IPS DF 19.7 (cell line): ENCODE measurements around the gene GLS.
A peak's percentile ranks its signal among the peaks of the same experiment; 100 is the strongest.
"Not testable (repeated sequence)": the region's sequence is repeated elsewhere in the genome, so short reads cannot be mapped to it uniquely, and the experiment has no call there.

Experiments
- DNase-seq: peaks from one replicate; pipeline ENCODE4 v3.0.0-alpha.2; 2013; ENCODE audit warnings: low read depth, low spot score

Gene GLS

DNA sequence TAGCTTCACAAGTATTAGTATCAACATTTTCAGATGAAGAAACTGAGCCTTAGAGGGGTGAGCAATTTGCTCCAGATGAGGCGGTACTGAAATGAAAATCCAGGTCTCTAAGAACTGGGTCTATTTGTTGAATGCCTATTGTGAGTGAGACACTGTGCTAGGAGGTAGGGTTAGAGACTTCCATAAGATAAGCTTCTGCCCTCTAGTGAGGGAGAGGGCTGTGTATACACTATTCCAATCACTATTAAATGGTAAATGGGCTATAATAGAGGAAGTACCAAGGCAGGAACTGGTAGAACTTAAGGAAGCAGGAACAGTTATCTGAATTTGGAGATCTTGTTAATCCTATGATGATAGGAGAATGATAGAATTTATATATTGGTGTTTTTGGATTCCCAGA is 23.6 kb upstream of the GLS start:
- no peak for DNase-seq

DNA sequence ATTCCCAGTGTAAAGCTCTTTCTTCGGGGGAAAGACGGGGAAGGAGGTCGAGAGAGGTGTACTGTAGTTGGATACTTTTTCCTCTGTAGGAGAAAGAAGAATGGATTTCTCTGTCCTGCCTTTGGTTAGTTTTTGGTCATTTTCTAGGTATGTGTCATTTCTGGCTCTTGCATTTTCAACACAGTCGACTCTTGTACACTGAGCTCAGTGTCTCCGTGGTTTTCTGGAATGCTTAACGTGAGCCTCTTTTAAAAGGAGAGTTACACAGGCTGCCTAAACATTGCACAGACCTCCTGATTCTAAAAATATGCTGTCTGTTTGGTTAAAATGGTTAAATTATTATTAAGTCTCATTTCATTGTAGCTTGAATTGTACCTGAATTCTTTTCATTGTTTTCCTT is 21.8 kb upstream of the GLS start:
- DNase-seq, result no peak

DNA sequence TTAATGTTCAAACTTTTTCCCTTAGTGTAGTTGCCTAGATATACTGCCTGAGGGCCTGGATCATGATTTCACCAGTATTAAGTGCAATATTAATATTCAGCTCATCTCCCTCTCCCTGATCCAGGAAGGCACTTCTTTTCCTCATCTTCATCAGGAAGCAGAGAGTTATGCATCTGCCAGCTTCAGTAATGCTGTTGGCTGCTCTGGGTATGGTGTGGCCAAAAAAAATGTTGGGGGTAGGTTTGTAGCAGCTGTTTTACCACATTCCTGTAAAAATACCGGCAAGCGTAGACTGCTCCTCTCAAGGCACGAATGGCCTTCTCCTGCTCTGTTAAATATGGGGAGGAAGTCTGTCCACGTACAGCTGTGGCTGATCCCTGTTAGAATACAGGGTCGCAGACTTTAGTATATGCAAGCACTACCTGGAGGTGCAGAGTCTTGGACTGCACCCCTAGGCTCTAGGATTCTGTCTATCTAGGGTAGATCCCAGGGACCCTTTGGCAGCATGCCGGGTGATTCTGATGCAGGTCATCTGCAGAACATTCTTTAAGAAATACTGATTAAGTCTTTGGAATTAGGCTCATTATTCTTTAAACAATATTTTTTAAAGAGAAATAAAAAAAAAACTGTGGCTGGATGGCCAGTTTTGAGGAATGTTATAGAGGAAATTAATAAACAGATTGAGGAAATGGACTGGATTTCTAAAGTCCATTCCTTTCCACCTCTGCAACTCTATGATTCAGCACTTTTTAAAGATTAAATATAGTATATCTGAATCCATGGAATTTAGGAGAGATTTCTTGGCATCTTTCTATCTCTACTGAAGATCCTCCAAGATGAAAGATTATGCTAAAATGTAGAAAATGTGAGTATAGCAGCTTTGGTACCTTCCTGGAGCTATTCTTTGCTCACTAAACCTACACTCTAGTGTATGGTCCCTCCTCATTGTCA is 21.0 kb upstream of the GLS start:
- no peak for DNase-seq

DNA sequence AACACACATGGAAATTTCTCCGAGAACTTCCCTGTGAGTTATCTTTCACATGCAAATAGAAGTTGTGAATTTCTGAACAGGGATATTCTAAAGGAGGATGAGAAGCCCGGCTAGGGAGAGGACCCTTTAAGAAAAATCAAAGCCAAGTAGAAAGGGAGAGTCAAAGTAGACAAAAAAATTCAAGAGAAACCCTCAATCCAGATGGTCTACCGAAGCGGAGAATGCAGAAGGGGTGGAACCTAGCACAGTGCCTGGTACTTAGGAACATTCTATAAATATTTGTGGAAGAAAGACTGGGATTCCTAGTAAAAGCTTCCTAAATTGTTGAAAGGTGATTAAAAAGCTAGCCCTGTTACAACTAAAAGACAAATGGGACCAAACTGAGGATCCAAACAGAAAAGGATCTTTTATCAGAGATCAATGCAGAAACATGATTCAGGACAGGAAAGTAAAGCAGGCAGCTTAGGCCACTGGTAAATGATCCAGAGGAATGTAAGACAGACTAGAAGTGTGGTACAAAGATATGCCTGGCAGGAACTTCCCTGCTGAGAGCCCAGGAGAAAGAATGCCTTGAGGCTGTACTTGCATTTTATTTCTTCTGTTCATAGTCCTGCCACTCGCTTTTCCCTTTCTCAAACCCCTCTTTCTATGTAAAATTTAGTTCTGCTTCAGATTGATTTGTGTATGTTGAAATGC is 19.5 kb upstream of the GLS start:
- peak; percentile 86 for DNase-seq

DNA sequence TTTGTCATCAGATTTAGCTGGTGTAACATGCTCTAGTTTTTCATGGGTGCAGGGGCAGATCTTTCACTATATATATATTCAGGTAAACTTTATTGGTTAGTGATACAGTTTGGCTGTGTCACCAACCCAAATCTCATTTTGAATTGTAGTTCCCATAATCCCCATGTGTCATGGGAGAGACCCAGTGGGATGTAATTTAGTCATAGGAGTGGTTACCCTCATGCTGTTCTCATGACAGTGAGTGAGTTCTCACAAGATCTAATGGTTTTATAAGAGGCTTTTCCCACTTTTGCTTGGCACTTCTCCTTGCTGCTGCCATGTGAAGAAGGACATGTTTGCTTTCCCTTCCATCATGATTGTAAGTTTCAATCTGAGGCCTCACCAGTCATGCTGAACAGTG is 18.5 kb upstream of the GLS start:
- DNase-seq, result not testable (repeated sequence)

DNA sequence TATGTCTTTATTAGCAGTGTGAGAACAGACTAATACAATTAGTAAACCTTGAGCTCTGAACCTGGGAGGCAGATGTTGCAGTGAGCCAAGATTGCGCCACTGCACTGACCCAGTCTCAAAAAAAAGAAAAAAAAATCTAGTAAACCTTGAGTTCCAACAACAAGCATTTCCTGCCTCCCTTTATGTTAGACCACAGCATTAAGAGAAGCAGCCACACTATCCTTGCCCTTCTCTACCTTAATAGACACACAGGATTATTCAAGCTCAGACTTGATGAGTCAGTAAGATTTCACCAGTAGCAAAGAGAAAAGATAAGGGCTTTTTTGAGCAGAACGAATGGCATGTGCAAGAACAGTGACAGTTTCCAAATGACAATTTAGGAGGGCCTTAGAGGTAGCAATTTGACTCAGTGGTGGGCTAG is 18.0 kb upstream of the GLS start:
- no peak for DNase-seq

DNA sequence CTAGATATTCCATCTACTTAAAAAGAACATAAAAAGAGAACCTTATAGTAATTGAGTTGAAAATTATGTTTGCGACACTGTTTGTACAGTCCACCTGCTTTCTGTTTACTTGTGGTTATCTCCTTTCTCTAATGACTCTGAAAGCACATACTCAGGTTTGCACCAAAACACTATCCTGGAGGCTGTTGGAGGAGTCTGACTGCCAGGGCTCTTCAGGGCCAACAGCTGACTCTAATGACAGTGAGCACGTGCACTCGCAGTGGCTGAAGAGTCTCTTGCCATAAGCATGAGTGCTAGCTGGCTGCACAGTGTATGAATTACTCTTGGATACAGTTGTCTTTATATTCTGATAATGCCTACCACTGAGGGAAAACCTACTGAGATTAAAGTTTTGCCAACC is 16.7 kb upstream of the GLS start:
- DNase-seq, result no peak

DNA sequence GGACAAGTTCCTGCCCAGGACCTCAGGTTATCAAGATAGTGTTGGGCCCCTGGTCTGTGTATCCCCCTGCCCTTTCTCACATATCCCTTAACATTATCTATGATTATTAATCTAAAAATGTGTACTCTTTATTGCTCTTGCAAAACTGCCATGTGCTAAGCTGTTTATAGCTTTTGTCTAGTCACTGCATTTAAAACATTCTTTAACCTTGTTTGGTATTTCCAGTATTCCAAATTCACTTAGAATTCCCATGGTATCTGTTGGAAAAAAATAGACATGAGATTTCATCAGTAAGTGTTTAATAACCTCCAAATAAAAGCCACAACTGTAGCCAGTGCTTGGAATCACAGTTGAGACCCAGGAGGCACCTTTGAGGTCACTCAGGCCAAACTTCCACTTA is 16.2 kb upstream of the GLS start:
- no peak for DNase-seq

DNA sequence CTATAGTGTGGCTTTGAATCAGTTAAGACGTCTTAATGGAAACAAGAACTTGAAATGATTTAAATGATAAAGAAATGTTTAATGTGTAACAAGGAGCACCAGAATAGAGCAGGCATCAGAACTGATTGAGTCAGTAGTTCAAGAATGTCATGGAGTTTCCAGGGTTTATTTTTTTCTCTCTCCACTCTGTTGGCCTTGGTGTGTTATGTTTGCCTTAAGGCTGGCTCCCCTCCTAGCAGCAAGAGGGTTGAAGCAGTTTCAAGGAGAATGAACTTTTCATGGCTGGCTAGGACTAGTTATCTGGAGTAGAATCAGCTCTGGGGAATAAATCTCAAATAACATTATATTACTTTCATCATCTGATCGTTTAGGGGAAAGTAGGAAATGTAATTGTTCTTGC is 13.4 kb upstream of the GLS start:
- DNase-seq, result no peak

DNA sequence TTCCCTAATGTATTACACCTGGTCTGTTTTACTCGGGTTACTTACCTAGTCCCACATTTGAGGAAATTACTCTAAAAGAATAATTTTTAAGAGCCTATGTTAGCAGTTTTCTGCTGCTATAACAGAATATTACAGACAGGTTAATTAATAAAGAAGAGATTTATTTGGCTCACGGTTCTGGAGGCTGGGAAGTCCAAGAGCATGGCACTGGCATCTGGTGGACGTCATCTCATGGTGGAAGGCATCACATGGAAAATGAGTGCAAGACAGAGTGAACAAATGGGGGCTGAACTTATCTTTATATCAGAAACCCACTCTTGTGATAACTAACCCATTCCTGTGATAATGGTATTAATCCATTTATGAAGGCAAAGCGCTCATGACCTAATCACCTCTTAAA is 12.8 kb upstream of the GLS start:
- DNase-seq, result no peak

DNA sequence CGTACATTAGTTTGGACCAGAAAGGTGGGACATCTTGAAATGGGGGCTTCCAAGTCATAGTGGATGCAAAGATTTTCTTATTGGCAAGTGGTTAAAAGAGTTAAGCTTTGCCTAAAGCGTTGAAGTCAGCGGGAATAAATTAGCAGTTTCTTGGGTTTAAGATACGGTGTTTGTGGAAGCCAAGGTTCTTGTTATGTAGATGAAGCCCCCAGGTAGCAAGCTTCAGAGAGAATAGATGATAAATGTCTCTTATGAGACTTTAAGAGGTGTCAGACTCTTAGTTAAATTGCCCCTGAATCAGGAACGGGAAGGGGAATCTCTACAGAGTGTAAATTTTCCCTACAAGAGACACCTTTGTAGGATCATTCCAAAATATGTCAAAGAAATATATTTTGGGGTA is 10.9 kb upstream of the GLS start:
- DNase-seq, result no peak

DNA sequence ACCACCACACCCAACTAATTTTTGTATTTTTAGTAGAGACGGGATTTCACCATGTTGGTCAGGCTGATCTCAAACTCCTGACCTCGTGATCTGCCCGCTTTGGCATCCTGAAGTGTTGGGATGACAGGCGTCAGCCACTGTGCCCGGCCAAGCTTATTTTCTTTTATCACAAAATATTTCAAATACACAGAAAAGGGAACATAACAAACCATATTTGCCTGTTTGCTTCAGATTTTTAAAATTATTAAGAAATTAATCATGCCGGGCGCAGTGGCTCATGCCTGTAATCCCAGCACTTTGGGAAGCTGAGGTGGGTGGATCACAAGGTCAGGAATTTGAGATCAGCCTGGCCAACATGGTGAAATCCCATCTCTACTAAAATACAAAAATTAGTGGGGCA is 7.2 kb upstream of the GLS start:
- not testable (repeated sequence) for DNase-seq

DNA sequence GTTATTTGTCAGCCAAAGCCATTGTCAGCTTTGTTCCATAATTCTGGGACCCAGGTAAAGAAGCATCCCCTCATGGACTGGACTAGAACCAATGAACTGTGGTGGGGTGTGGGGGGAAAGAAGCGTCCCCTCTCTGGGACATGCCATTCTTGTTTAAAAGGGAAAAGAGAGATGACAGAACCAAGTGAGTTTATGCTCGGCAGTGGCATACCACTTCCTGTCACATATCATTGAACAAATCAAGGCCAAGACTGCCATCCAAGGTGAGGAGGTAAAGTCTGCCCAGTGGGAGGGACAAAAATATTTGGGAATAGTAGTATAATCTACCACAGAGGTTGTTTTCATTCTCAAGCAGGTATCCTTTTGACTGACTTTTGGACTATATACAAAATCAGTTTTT is 4.7 kb upstream of the GLS start:
- no peak for DNase-seq

DNA sequence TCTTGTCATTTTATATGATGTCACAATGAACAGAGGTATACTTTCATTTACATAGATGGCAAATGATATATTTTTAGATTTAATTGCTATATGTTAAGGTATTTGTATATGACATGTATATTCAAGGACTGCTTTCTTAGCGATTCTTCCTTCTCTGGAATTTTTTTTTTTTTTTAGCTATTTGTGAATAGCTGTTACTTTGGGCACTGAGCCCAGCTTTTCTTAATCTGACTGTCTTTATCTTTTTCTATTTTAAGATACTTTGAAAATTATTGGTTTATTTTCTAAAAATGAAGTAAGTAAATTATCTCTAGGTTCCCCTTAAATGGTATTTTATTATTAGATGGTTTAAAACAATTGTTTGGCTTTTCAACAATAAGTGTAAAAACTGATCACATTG is 4.0 kb upstream of the GLS start:
- DNase-seq, result no peak

DNA sequence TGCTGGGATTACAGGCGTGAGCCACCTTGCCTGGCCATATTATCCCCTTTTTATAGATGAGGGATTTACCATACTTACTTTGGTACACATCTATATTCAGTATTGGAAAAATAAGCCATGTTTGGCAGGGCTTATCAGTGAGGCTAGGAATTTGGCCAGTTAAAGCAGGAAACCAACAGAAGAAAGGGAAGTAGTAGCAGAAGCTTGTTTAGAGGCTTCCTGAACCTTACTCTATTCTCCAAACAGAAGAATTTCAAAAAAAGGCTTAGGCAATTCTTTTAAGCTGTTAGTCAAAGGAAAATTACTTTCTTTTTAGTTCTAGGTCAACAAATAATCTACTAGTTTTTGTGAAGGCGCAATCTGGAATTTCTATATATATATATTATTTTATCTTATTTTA is 3.2 kb upstream of the GLS start:
- DNase-seq, result no peak

DNA sequence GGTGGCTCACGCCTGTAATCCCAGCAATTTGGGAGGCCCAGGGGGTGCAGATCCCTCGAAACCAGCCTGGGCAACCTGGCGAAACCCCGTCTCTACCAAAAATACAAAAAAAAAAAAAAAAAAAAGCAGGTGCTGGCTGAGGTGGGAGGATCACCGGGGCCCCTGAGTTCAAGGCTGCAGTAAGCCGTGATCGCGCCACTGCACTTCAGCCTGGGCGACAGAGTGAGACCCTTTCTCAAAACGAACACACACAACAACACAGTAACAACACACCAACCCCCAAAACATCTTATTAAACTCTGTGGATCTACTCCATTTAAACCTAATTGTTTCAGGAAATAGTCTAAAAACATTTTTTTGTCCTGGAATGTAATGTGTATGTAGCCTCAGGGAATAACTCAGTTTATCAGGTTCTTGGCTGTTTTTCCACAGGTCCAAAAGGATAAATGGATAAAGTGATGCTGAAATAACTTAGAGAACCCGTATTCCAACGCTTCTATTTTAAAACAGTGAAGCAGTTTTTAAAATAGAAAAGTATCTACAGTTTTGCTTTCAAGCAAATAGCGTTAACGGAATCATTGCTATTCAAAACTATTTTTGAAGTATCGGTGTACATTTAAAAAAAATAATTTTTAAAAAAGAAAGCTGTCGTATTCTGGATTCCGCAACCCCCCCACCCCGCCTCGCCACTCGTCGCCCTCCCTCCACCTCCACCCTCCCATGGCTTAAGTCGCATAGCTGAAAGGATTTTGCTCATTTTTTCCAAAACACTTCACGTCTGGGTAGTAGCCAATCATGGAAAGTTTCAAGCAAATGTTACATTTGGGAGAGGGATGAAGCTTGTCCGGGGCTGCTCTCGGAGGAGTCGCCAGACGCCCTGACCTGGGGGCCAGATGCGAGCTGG is 895 bp upstream of the GLS start:
- DNase-seq, result no peak

DNA sequence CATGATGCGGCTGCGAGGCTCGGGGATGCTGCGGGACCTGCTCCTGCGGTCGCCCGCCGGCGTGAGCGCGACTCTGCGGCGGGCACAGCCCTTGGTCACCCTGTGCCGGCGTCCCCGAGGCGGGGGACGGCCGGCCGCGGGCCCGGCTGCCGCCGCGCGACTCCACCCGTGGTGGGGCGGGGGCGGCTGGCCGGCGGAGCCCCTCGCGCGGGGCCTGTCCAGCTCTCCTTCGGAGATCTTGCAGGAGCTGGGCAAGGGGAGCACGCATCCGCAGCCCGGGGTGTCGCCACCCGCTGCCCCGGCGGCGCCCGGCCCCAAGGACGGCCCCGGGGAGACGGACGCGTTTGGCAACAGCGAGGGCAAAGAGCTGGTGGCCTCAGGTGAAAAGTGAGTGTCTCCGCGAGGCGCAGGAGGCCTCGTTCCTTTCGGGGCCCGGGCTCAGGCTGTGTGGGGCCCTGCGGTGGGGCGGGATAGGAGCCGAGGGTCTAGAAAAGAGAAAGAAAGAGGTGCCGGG is 520 bp downstream of the GLS start:
- no peak for DNase-seq

DNA sequence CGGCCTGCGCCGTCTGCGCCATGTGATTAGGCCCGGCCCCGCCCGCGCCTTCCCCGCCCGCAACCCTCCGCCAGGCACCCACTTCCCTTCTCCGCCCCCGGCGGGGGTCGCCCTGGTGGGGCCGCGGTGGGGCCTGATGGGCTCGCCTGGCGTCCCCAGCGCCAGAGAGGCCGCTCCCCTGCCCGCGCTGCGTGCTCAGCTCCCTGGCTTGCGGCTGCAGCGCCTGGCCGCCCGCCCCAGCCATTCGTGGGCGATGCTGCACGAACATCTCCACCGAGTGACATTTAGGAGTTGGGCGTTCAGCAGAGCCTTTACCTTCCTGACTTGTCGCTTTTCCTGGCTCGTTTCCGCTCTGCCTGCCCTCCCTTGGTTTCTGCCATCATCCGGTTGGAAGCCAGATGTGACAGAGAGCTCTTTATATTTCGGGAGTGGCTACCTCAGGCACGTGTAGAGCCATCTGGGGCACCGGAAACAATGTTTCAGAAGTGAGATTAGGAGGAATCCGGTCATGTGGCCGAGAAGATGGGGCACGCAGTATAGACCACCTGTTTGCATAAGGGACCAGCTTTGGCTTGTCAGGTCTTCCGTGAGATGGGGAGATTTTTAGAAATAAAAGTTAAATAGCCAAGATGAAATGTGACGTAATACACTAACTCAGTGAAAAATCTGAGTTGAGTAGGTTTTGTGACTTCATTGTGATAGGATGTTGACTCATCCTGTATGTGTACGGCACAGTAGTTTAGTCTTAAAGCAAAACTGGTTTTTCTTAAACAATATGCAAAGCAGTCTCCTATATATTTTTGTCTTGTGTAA is 1.2 kb downstream of the GLS start:
- DNase-seq, result no peak

DNA sequence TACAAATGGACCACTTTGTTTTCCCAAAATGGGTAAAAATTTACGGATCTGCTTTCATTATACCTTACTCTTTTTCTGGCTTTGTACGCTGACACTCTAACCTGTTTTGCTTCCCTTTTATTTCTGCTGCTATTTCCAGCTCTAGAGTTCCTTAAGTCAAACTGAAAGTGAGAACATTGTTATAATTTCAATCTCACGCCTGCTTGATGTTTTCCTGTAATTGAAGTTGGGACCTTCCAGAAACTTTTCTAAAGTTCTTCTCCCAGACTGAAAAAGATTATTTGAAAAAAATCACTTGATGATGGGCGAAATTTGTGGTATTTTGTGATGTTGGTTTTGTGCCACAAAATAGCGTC is 1.8 kb downstream of the GLS start:
- DNase-seq, result no peak

DNA sequence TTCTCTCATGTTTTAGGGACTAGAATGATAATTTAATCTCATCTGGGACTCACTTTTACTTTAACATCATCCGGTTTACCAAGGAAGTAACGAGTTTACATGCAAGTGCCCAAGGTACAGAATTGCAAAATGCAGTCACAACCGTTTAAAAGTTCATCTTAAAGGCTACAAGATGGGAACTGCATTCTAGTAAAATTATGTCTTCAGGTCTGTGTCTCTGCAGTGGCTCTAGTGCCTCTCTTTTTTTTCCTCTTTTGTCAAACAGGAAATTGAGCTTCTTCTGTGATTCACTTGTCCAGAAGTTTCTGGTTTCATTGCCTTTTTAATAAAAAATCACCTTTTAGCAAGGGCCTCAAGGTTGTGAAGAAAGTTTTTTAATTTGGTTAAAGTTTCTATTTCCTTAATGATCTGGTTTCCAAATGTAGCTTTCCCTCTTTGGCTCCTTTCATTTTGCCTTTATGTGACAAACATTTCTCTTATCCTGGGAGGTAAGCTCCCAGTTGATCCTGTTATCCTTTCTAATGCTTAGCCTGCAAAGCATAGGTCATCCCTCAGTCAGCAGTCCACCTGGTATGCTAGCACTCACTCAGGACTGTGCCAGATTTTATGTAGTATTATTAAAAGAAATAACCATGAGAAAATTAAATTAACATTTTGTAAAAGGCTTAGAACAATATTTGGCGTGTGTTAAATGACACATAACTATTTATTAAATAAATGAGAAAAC is 2.4 kb downstream of the GLS start:
- DNase-seq, result no peak
